Erythroblast (primary cell): ENCODE measurements around the gene COA4.

Source experiments
- GATA1 ChIP-seq: IDR thresholded peaks from 2 replicates; pipeline ENCODE4 v1.6.1; 2011; ENCODE audit warnings: low read depth, mild to moderate bottlenecking, control low read depth, low read length, moderate library complexity
- POLR2A ChIP-seq: IDR thresholded peaks from 2 replicates; pipeline ENCODE4 v1.6.1; 2011; ENCODE audit warnings: mild to moderate bottlenecking, low read length

- TF ChIP-seq POLR2A (no peak), GATA1 (no peak)
These were observed 36.8 kb upstream of the COA4 start for GRCh38 chr11:73913472-73913871.
